ENCODE results near the gene SERHL2.
"Not testable (repeated sequence)": the region's sequence is repeated elsewhere in the genome, so short reads cannot be mapped to it uniquely, and the experiment has no call there.

The SERHL2 gene

DNA sequence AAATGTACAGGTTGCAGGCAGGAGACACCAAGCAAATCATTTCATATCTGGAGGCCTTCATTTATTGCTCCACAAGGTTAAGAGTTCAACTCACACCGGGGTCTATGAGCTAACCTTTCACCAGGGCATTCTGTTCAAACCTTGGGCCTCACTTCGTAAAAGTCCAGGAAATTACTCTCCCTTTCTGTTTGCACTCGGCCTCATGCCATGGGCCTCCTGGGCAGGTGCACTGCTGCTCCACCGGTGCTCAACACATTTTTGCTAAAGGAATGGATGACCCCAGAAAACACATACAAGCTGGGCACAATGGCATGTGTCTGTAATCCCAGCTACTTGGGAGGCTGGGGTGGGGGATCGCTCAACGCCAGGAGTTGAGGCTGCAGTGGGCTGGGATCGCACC, 17.6 kb upstream of the SERHL2 start:
- no peak for DNase-seq

DNA sequence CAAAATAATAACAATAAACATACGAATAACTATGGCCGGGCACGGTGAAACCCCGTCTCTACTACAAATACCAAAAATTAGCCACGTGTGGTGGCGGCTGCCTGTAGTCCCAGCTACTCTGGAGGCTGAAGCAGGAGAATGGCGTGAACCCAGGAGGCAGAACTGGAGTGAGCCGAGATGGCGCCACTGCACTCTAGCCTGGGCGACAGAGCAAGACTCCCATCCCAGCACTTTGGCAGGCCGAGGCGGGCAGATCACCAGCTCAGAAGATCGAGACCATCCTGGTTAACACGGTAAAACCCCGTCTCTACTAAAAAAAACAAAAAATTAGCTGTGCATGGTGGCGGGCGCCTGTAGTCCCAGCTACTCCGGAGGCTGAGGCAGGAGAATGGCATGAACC, 17.1 kb upstream of the SERHL2 start:
- not testable (repeated sequence) for DNase-seq

DNA sequence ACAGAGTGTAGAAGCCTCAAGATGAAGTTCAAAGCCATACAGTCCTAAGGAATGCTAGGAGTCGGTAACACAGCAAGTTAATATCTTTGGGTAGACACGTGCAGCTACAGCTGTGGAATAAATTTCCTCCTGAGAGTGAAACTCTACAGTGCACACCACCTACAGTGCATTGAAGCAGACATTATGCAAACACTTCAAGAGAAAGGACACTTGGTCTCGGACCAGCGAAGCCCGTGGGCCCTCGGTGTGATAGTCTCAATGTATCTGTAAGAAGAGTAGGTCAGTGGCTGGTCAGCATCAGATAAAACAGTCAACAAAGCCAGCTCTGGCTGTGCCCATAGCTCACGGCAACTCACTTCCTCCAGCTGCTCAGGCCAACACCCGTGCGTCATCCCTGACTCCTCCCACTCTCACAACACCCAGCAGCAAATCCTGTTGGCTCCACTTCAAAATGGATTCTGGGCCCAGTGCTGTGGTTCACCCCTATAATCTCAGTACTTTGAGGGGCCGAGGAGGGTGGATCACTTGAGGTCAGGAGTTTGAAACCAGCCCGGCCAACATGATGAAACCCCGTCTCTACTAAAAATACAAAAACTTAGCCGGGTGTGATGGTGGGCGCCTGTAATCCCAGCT, 16.4 kb upstream of the SERHL2 start:
- DNase-seq: not testable (repeated sequence)

DNA sequence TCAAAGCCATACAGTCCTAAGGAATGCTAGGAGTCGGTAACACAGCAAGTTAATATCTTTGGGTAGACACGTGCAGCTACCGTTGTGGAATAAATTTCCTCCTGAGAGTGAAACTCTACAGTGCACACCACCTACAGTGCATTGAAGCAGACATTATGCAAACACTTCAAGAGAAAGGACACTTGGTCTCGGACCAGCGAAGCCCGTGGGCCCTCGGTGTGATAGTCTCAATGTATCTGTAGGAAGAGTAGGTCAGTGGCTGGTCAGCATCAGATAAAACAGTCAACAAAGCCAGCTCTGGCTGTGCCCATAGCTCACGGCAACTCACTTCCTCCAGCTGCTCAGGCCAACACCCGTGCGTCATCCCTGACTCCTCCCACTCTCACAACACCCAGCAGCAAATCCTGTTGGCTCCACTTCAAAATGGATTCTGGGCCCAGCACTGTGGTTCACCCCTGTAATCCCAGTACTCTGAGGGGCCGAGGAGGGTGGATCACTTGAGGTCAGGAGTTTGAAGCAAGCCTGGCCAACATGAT, 14.5 kb upstream of the SERHL2 start:
- DNase-seq: not testable (repeated sequence)

DNA sequence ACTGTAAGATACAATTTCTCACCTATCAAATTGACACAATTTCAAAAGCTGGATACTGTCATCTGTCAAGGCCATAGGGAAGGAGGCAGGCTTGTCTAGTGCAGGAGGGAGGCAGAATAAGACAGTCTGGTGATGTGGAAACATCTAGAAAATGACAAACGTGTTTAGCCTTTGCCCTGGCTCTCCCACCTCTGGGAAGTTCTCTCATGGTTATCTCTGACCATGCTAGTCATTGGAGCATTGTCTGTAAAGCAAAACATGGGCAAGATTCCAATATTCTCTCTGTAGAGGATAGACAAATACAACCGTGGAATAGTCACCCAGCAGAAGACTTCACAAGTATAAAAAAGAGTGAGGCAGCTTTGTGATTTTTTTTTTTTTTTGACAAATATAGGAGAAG, 9.1 kb upstream of the SERHL2 start:
- DNase-seq: no peak

DNA sequence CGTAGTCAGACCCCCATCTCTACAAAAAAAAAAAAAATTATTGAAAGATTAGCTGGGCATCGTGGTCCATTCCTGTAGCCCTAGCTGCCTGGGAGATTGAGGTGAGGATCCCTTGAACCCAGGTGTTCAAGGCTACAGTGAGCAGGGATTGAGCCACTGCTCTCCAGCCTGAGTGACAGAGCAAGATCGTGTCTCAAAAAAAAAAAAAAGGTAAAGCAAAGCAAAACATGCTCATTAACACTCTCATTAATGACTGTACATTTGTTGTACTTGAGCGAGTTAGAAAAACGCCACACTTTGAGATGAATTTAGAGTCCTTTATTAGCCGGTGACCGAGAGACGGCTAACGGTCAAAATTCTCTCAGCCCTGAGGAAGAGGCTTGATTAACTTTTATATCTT, 6.2 kb upstream of the SERHL2 start:
- no peak for DNase-seq

DNA sequence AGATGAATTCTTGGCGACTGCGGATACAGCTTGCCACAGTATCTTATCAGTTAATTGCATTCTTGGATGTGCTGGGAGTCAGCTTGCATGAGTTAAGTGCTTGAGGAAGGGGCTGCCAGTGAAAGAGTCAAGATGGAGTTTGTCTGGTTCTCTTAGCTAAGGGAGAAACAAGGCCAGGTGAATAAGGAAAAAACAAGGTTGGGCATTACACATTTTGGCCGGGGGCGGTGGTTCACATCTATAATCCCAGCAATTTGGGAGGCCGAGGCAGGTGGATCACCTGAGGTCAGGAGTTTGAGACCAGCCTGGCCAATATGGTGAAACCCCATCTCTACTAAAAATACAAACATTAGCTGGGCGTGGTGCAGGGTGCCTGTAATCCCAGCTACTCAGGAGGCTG, 5.6 kb upstream of the SERHL2 start:
- DNase-seq: not testable (repeated sequence)

DNA sequence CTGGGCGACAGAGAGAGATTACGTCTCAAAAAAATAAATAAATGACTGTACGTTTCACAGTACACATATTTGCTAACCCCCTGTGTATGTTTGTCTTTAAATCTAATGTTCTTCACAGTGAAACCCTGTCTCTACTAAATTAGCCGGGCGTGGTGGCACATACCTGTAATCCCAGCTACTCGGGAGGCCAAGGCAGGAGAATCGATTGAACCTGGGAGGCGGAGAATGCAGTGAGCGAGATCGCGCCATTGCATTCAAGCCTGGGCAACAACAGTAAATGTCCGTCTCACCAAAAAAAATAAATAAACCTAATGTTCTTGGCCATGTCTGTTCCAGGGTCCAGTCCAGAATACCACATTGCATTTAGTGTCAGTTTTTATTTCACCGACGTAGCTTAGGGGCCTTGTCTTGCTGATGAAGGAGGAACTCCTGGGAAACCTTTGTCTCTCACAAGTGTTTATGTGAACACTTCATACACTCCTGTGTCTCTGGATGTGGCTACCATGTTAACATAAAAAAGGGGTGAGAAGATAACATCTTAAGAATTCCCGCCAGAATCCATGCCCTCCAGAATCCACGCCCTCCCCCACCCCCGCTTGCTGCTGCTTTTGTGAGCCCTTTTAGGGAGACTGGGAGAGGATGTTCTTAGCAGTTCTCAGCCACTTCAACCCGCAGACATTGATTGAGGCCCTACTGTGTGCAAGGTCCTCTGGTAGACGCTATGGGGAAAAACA, 5.0 kb upstream of the SERHL2 start:
- DNase-seq: no peak

DNA sequence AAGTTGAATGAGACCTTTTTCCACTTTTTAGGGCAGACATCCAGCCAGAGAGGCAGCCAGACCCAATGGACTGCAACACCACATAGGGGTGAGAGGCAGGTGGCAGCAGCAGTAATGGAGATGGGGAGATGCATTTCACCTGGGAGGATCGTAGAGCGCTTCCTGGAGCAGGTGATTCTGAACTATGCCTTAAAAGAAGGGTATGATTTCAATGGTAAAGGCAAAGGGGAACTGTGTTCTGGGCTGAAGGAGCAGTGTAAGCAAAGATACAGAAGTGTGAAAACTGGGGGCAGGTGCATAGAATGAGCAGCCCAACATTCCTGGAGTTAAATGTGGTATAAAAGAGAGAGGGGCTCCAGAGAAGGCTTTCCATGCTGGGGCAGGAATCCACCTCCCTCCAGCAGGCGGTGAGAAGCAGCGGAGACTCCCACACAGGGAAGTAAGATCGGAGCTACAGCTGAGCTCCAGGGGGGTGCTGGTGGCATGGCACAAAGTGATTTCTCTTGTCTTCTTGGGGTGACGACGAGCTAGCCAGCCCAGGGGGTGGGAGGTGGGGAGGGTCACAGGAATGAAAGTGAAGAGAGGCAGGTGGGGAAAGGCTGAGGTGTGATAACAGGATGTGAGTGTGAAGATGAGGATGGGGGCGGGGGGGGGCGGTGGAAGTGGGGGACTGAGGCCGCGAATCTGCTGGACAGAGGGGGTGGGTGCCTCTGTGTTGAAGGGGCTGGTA, 4.3 kb upstream of the SERHL2 start:
- DNase-seq: no peak

DNA sequence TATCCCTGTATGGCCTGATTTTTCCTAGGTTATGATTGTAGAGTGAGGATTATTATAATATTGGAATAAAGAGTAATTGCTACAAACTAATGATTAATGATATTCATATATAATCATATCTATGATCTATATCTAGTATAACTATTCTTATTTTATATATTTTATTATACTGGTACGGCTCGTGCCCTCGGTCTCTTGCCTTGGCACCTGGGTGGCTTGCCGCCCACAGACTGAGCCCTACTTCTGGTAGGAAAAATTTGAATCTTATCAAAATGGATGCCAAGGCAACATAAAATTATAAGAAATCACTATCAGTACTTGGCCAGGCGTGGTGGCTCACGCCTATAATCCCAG, 1.5 kb upstream of the SERHL2 start:
- DNase-seq: not testable (repeated sequence)

DNA sequence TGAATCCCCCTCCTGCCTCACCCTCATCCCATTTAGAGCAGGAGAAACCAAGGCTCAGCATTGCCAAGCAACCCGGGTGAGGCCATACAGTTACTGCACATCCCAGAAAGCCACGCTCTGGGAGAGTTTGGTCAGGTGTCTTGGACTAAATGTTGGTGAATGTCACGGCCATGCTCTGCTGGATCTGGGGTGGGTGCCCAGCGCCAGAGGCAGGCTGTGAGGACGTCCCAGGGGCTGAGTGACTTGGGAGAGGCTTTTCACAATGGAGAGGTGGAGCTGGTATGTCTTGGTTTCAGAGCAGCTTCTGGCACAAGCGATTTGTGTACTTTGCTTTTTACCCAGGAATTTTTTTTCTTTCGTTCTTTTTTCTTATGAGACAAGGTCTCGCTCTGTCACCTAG, 6.6 kb downstream of the SERHL2 start:
- no peak for DNase-seq

DNA sequence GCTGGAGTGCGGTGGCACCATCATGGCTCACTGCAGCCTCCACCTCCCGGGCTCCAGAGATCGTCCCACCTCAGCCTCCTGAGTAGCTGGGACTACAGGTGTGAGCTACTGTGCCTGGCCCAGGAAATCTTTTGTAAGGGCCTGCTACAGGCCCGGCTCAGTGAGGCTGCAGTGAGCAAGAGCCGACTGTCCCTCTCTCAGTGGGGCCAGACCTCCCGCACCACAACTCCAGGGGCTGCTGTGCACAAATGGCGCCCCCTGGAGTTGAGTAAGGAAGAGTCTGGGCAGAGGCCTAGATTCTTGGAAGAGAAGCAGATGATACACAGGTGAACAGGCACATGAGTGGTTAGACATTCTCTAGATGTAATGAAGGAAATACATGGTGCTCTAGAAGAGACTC, 7.0 kb downstream of the SERHL2 start:
- DNase-seq: no peak

DNA sequence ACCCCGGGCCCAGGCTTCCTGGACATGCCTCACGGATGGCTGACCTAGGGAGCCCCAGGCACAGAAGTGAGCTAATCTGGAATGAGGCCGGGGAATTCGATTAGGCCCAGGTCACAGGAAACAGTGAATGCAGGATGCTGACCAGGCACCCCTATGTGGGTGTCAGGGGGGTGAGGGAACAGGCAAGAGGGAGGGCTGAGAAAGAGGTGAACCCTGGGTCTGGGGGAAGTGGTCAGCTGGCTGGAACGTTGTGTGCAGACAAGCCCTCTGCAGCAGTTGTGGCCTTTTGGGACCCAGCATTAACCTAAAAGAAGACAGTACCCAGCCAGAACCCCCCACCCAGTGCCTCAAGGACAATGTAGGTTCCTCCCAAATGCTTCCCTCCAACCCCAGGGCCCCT, 8.1 kb downstream of the SERHL2 start:
- no peak for DNase-seq

DNA sequence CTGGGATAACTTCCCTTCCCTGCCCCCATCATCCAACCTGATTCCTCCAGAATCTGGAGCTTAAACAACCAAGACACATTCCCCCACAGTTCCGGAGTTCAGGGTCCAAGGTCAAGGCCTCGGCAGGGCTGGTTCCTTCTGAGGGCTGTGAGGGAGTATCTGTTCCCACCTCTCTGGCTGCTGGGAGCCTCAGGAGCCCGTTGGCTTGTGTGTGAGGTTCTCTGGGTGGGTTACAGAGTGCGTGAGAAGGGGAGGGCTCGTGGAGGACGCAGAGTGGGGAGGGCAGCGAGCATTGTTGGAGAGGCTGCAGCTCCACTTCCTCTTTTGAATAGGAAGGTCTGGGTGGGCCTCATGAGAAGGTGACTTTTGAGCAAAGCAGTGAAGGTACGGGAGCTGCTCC, 8.5 kb downstream of the SERHL2 start:
- no peak for DNase-seq

DNA sequence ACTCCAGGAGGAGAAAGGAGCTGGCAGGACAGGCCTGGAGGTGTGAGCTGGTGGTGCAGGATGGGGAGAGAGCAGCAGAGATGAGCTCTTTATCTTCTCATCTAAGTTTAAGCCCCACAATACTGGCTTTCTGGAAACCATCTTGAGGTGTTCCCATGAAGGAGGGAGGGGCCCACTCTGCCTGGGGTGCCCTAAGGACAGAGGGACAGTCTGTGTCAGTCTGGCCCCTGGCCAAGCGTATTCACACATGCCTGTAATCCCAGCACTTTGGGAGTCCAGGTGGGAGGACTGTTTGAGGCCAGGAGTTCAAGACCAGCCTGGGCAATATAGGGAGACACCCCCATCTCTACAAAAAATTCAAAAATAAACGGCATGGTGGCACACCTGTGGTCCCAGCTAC, 8.9 kb downstream of the SERHL2 start:
- no peak for DNase-seq

DNA sequence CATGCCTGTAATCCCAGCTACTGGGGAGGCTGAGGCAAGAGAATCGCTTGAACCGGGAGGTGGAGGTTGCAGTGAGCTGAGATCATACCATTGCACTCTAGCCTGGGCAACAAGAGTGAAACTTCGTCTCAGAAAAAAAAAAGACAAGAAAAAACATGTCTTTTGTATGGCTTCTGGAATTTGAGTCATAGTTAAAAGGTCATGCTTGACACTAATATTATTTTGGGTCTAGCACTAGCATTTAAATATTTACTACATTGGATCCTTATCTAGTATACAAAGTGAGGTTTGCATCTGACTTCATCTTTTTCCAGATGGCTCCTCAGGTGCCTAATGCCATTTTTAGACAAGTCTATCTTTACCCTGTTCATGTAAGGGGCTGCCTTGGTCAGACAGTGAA, 10.2 kb downstream of the SERHL2 start:
- DNase-seq: not testable (repeated sequence)

DNA sequence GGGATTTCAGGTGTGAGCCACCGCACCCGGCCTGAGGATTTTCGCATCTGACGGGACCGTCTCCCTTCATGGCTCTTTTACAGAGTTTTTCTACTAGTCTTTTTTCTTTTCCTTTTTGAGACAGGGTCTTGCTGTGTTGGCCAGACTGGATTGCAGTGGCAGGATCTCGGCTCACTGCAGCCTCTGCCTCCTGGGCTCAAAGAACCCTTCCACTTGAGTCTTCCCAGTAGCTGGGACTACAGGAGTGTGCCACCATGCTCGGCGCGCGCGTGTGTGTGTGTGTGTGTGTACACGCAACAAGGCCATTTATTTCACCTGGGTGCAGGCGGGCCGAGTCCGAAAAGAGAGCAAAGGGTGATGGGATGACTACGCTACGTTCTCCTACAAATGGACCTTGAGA, 10.9 kb downstream of the SERHL2 start:
- DNase-seq: no peak

DNA sequence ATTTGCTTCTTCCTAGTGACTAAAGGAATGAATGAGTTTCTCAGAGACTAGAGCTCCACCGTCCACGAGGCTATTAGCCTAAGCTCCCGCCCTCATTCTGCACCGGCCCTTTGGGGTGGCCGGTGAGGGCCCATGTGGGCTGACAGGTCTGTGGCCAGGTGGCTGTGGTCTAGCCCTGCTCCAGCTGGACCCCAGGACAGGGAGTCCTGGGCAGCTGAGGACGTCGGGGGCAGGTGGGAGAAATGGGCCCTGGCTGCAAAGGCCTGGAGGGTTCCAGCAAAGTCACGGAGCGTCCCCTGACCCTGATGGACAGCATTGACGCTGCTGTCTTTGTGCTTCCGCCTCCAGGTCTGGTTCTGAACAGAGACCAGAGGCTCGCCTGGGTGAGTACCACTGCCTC, 12.2 kb downstream of the SERHL2 start:
- no peak for DNase-seq

DNA sequence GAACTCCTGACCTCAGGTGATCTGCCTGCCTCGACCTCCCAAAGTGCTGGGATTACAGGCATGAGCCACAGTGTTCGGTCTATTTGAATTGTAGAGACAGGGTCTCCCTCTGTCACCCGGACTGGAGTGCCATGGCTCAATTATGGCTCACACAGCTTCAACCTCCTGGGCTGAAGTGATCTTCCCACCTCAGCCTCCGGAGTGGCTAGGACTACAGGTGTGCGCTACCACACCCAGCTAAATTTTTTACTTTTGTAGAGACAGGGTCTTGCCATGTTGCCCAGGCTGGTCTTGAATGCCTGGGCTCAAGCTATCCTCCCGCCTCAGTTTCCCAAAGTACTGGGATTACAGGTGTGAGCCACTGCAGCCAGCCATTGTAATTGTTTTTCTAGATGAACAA, 14.2 kb downstream of the SERHL2 start:
- not testable (repeated sequence) for DNase-seq

DNA sequence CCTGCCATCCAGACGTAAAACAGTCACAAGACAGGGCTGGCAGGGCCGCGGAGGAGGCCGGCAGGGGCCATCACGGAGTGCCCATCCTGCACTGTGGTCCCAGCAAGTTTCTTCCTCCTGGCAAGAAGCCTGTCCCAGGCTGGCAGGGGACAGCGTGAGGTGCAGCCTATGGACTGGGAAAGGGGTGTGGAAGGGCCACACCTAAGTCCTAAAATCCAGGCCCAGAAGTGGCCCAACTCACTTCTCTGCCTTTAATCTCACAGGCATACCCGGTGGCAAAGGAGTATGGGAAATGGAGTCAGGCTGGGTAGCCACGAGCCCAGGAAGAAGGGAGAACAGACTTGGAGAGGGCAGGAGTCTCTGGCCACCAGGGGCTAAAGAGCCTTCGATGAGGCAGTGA, 16.8 kb downstream of the SERHL2 start:
- not testable (repeated sequence) for DNase-seq

DNA sequence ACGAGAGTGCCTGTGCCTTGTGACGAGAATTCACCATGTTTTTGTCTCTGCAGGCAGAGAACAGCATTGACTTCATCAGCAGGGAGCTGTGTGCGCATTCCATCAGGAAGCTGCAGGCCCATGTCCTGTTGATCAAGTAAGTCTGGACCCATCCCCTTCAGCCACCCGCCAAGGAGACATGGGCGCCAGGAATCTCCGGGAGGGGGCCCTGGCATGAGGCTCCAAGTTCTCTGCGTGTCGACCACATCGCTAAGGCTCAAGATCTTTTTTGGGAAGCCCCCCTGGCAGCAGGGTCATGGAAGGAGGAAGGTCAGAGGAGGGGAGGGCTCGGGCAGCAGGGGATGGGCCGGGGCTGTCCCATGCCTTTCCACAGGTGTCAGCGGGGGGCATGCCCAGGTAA, 17.3 kb downstream of the SERHL2 start:
- not testable (repeated sequence) for DNase-seq

DNA sequence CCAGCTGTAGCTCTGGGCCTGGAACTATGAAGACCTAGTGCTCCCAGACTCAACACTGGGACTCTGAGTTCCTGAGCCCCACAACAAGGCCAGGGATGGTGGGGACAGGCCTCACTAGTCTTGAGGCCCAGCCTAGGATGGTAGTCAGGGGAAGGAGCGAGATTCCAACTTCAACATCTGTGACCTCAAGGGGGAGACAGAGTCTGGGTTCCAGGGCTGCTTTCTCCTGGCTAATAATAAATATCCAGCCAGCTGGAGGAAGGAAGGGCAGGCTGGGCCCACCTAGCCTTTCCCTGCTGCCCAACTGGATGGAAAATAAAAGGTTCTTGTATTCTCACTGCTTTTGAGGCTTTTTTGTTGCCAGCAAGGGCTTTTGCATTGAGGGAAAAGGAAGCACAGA, 20.3 kb downstream of the SERHL2 start:
- DNase-seq: not testable (repeated sequence)

DNA sequence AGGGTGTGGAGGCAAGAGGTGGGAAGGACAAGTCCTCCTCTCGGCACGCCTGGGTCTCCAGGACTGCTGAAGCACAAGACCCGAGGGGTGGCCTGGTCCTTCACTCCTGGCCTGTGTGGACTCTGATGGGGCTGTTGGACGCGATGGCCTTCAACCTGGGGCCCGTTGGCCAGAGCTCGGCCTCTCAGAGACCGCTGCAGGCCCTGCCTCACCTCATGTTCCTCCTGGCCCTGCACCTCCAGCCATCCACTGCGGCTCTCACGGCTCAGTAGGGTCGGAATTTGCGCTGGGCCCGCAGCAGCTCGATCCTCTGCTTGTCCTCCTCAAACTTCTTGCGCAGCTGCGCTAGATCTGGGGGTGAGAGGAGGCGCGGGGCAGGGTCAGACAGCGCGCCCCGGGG, 20.7 kb downstream of the SERHL2 start:
- not testable (repeated sequence) for DNase-seq

DNA sequence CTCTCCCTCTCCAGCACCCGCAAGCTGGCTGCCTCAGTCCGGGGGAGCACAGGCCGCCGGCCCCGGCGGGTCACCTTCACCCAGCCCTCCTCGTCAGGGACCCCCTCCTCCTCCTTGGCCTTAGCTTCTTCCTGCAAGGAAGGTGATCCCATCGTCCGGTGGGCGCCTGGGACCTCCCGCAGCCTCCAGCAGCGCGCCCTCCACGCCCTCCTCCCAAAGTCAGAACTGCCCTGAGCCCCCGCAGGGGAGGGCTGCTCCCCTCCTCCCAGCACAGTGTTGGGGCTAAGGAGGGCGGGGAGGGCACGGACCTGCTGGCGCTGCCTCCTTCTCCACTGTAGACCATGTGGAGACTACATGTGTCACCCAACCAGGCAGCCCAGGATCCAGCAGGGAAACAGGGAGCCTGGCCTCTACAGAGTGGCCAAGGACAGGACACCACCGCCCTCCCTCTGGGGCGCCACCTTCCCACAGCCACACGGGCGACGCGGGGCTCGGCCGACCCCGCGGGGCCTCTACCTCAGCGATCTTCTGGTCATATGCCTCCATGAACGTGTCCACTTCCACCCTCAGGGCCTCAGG, 22.3 kb downstream of the SERHL2 start:
- not testable (repeated sequence) for DNase-seq
